Breast epithelium (tissue), 3 donors: ENCODE measurements around the gene GEMIN4.

Experiments used
- POLR2A ChIP-seq: fragments of 450-650 bp; IDR thresholded peaks from one replicate; pipeline ENCODE4 v1.6.1; 2016; ENCODE audit warnings: antibody characterized with exemption, mild to moderate bottlenecking, moderate library complexity
- POLR2AphosphoS5 ChIP-seq, 3 donors: sonication (generic); formaldehyde crosslinking; IDR thresholded peaks; one replicate each; pipeline ENCODE4 v1.6.1; 2017; ENCODE audit warnings: antibody characterized with exemption in 3 of 3
- TF ChIP-seq, protein P1 (sequence below), 3 donors: fragments of 450-650 bp; IDR thresholded peaks; one replicate each; pipeline ENCODE4 v1.5.1; 2016 to 2017; ENCODE audit warnings: antibody characterized with exemption in 3 of 3, mild to moderate bottlenecking in 3 of 3, moderate library complexity in 3 of 3

GRCh38 chr17:778096-778495, 26.0 kb upstream of the GEMIN4 start:
- no peak for TF ChIP-seq POLR2A
- TF ChIP-seq, protein P1, sequence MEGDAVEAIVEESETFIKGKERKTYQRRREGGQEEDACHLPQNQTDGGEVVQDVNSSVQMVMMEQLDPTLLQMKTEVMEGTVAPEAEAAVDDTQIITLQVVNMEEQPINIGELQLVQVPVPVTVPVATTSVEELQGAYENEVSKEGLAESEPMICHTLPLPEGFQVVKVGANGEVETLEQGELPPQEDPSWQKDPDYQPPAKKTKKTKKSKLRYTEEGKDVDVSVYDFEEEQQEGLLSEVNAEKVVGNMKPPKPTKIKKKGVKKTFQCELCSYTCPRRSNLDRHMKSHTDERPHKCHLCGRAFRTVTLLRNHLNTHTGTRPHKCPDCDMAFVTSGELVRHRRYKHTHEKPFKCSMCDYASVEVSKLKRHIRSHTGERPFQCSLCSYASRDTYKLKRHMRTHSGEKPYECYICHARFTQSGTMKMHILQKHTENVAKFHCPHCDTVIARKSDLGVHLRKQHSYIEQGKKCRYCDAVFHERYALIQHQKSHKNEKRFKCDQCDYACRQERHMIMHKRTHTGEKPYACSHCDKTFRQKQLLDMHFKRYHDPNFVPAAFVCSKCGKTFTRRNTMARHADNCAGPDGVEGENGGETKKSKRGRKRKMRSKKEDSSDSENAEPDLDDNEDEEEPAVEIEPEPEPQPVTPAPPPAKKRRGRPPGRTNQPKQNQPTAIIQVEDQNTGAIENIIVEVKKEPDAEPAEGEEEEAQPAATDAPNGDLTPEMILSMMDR (IDR thresholded peaks at IDR 0.05), result no peak
- TF ChIP-seq POLR2AphosphoS5 (IDR thresholded peaks at IDR 0.05), result no peak
